ENCODE measurements around the gene SMARCC1.

SMARCC1 gene

GRCh38 chr3:47611576-47611975 lies 170.1 kb downstream of the SMARCC1 start:
- H3K4me3 ChIP-seq (ENCODE audit: low read depth, low read length): no peak overlapping the region
- no peak overlapping the region for H3K27ac ChIP-seq (ENCODE audit: low read depth, low read length)
- H3K4me1 ChIP-seq (ENCODE audit: control insufficient read depth, insufficient read depth, low read length): peaks cover 7% of the 10 kb centered on the region; the same call in 1 of the 2 replicates
- no peaks in the 10 kb centered on the region for H3K27me3 ChIP-seq (ENCODE audit: control insufficient read depth, insufficient read depth, low read length)
- no peaks in the 10 kb centered on the region for H3K9me3 ChIP-seq (ENCODE audit: control insufficient read depth, insufficient read depth, low read length)
- no peak overlapping the region for H3K9ac ChIP-seq (ENCODE audit: low read depth, low read length)
- H3K36me3 ChIP-seq (ENCODE audit: control insufficient read depth, insufficient read depth, low read length): peaks cover 92% of the 10 kb centered on the region

GRCh38 chr3:47610583-47610982 lies 171.1 kb downstream of the SMARCC1 start:
- Histone ChIP-seq H3K9ac (ENCODE audit: low read depth, low read length) (no peak overlapping the region), H3K4me1 (ENCODE audit: control insufficient read depth, insufficient read depth, low read length) (peaks cover 7% of the 10 kb centered on the region; the same call in 1 of the 2 replicates), H3K9me3 (ENCODE audit: control insufficient read depth, insufficient read depth, low read length) (no peaks in the 10 kb centered on the region), H3K27ac (ENCODE audit: low read depth, low read length) (no peak overlapping the region), H3K36me3 (ENCODE audit: control insufficient read depth, insufficient read depth, low read length) (peaks cover 95% of the 10 kb centered on the region), H3K27me3 (ENCODE audit: control insufficient read depth, insufficient read depth, low read length) (no peaks in the 10 kb centered on the region), H3K4me3 (ENCODE audit: low read depth, low read length) (no peak overlapping the region)

GRCh38 chr3:47607335-47607734 lies 174.4 kb downstream of the SMARCC1 start:
- peaks cover 98% of the 10 kb centered on the region for H3K36me3 ChIP-seq (ENCODE audit: control insufficient read depth, insufficient read depth, low read length)

DNA sequence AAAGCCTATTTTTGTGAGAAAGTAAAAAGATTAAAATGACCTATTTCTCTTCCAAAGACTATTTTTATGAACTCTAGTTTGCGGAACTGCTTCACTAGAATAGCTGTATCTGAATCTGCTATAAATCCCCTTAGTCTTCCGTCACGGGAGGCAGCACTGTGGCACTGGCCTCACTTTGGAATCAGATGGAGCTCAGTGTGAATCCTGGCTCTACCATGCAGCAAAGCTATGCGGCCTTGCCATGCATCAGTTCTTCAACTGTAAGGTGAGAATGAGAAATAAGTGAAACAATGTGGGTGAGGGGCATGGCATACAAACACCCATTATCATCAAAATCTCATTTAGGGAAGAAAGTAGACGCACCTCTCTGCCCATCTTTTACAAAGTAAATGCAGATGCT lies 175.5 kb downstream of the SMARCC1 start:
- Histone ChIP-seq H3K27ac (ENCODE audit: low read depth, low read length) (no peak overlapping the region), H3K9me3 (ENCODE audit: control insufficient read depth, insufficient read depth, low read length) (no peaks in the 10 kb centered on the region), H3K36me3 (ENCODE audit: control insufficient read depth, insufficient read depth, low read length) (peaks cover 92% of the 10 kb centered on the region), H3K4me1 (ENCODE audit: control insufficient read depth, insufficient read depth, low read length) (no peaks in the 10 kb centered on the region), H3K4me3 (ENCODE audit: low read depth, low read length) (no peak overlapping the region), H3K9ac (ENCODE audit: low read depth, low read length) (no peak overlapping the region), H3K27me3 (ENCODE audit: control insufficient read depth, insufficient read depth, low read length) (no peaks in the 10 kb centered on the region)

More at GRCh38 chr3:47607335-47607734, 174.4 kb downstream of the SMARCC1 start:
- no peak overlapping the region for H3K4me3 ChIP-seq (ENCODE audit: low read depth, low read length)
- no peak overlapping the region for H3K9ac ChIP-seq (ENCODE audit: low read depth, low read length)
- H3K27me3 ChIP-seq (ENCODE audit: control insufficient read depth, insufficient read depth, low read length): no peaks in the 10 kb centered on the region
- no peak overlapping the region for H3K27ac ChIP-seq (ENCODE audit: low read depth, low read length)
- H3K9me3 ChIP-seq (ENCODE audit: control insufficient read depth, insufficient read depth, low read length): no peaks in the 10 kb centered on the region
- no peaks in the 10 kb centered on the region for H3K4me1 ChIP-seq (ENCODE audit: control insufficient read depth, insufficient read depth, low read length)

DNA sequence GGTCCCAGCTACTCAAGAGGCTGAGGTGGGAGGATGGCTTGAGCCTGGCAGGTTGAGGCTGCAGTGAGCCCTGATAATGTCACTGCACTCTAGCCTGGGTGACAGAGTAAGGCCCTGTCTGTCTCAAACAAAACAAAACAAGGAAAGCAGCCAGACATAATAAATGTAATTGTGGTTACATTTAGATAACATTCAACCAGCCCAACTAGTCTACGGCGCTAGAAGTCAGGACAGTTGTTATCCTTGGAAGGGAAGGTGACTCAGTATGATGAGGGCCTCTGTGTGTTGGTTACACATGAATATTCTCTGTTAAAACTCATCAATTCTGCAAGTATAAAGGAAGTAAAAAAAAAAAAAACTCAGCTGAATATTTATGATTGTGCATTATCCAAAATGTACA lies 176.0 kb downstream of the SMARCC1 start:
- H3K36me3 ChIP-seq (ENCODE audit: control insufficient read depth, insufficient read depth, low read length): peaks cover 91% of the 10 kb centered on the region
- H3K4me3 ChIP-seq (ENCODE audit: low read depth, low read length): no peak overlapping the region
- no peaks in the 10 kb centered on the region for H3K4me1 ChIP-seq (ENCODE audit: control insufficient read depth, insufficient read depth, low read length)
- H3K9me3 ChIP-seq (ENCODE audit: control insufficient read depth, insufficient read depth, low read length): no peaks in the 10 kb centered on the region
- H3K27ac ChIP-seq (ENCODE audit: low read depth, low read length): no peak overlapping the region
- H3K27me3 ChIP-seq (ENCODE audit: control insufficient read depth, insufficient read depth, low read length): no peaks in the 10 kb centered on the region
- H3K9ac ChIP-seq (ENCODE audit: low read depth, low read length): no peak overlapping the region

- Histone ChIP-seq H3K9ac (ENCODE audit: low read depth, low read length) (no peak overlapping the region), H3K9me3 (ENCODE audit: control insufficient read depth, insufficient read depth, low read length) (no peaks in the 10 kb centered on the region), H3K36me3 (ENCODE audit: control insufficient read depth, insufficient read depth, low read length) (peaks cover 92% of the 10 kb centered on the region), H3K4me3 (ENCODE audit: low read depth, low read length) (no peak overlapping the region), H3K27me3 (ENCODE audit: control insufficient read depth, insufficient read depth, low read length) (no peaks in the 10 kb centered on the region), H3K27ac (ENCODE audit: low read depth, low read length) (no peak overlapping the region), H3K4me1 (ENCODE audit: control insufficient read depth, insufficient read depth, low read length) (no peaks in the 10 kb centered on the region)
Measured at GRCh38 chr3:47604145-47604544, 177.5 kb downstream of the SMARCC1 start.

- no peak overlapping the region for H3K4me3 ChIP-seq (ENCODE audit: low read depth, low read length)
- H3K9ac ChIP-seq (ENCODE audit: low read depth, low read length): no peak overlapping the region
- H3K36me3 ChIP-seq (ENCODE audit: control insufficient read depth, insufficient read depth, low read length): peaks cover 93% of the 10 kb centered on the region
- no peaks in the 10 kb centered on the region for H3K4me1 ChIP-seq (ENCODE audit: control insufficient read depth, insufficient read depth, low read length)
- no peaks in the 10 kb centered on the region for H3K9me3 ChIP-seq (ENCODE audit: control insufficient read depth, insufficient read depth, low read length)
- H3K27me3 ChIP-seq (ENCODE audit: control insufficient read depth, insufficient read depth, low read length): no peaks in the 10 kb centered on the region
- no peak overlapping the region for H3K27ac ChIP-seq (ENCODE audit: low read depth, low read length)
Measured at GRCh38 chr3:47603332-47603731, 178.4 kb downstream of the SMARCC1 start.

GRCh38 chr3:47601281-47601680 lies 180.4 kb downstream of the SMARCC1 start:
- H3K9ac ChIP-seq (ENCODE audit: low read depth, low read length): no peak overlapping the region
- peaks cover 84% of the 10 kb centered on the region for H3K36me3 ChIP-seq (ENCODE audit: control insufficient read depth, insufficient read depth, low read length)
- H3K27ac ChIP-seq (ENCODE audit: low read depth, low read length): no peak overlapping the region
- H3K9me3 ChIP-seq (ENCODE audit: control insufficient read depth, insufficient read depth, low read length): no peaks in the 10 kb centered on the region
- no peaks in the 10 kb centered on the region for H3K4me1 ChIP-seq (ENCODE audit: control insufficient read depth, insufficient read depth, low read length)
- no peaks in the 10 kb centered on the region for H3K27me3 ChIP-seq (ENCODE audit: control insufficient read depth, insufficient read depth, low read length)
- H3K4me3 ChIP-seq (ENCODE audit: low read depth, low read length): no peak overlapping the region

- Histone ChIP-seq H3K9ac (ENCODE audit: low read depth, low read length) (no peak overlapping the region), H3K4me3 (ENCODE audit: low read depth, low read length) (no peak overlapping the region), H3K9me3 (ENCODE audit: control insufficient read depth, insufficient read depth, low read length) (no peaks in the 10 kb centered on the region), H3K4me1 (ENCODE audit: control insufficient read depth, insufficient read depth, low read length) (0 out of 2 replicates have a peak, but pooled peaks cover 2% of the 10 kb centered on the region), H3K36me3 (ENCODE audit: control insufficient read depth, insufficient read depth, low read length) (peaks cover 76% of the 10 kb centered on the region), H3K27me3 (ENCODE audit: control insufficient read depth, insufficient read depth, low read length) (no peaks in the 10 kb centered on the region), H3K27ac (ENCODE audit: low read depth, low read length) (peak overlapping the region; percentile 62)
Measured at GRCh38 chr3:47594792-47595191, 186.9 kb downstream of the SMARCC1 start.

DNA sequence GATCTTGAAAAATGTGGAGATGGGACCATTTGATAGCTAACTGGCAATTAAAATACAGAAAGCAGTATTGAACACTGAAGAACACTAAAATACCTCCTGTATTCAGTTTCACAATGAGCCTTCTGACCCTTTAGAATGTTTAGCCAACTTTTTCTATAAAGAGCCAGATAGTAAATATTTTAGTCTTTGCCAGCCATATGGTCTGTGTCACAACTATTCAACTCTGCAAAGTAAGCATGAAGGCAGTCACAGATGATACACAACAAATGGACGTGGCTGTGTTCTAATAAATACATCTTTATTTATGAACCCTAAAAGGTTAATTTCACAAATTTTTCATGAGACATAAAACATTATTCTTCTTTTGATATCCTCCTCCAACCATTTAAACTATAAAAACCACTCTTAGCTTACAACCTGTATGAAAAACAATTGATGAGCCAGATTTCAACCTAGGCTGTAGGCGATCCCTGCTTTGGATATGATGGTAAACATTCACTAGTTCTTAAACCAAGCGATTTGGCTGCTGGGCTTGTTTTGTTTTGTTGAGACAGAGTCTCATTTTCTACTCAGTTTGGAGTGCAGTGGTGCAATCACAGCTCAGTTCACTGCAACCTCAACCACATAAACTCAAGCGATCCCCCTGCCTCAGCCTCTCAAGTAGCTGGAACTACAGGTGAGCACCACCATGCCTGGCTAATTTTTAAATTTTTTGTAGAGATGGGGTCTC lies 189.5 kb downstream of the SMARCC1 start:
- no peak overlapping the region for H3K4me3 ChIP-seq (ENCODE audit: low read depth, low read length)
- no peak overlapping the region for H3K9ac ChIP-seq (ENCODE audit: low read depth, low read length)
- no peak overlapping the region for H3K27ac ChIP-seq (ENCODE audit: low read depth, low read length)
- 0 out of 2 replicates have a peak, but pooled peaks cover 2% of the 10 kb centered on the region for H3K4me1 ChIP-seq (ENCODE audit: control insufficient read depth, insufficient read depth, low read length)
- H3K36me3 ChIP-seq (ENCODE audit: control insufficient read depth, insufficient read depth, low read length): peaks cover 77% of the 10 kb centered on the region
- no peaks in the 10 kb centered on the region for H3K9me3 ChIP-seq (ENCODE audit: control insufficient read depth, insufficient read depth, low read length)
- no peaks in the 10 kb centered on the region for H3K27me3 ChIP-seq (ENCODE audit: control insufficient read depth, insufficient read depth, low read length)

DNA sequence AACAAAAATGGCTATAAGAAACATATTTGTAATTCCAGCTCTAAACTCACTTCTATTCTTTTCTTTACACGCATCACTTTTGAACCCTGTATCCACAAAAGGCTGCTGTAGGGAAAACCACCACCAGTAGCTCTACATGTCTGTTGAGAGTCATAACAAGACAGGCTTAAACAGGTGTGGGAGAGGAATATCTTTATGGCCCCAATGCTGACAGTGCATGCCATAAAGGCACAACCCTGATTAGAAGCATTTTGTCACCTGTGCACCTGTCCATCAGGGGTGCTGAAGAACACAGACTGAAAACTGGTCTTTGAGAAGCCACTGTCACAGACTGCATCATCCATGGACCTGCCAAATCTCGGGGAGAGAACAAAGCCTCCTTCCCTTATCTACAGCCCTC lies 191.5 kb downstream of the SMARCC1 start:
- H3K9ac ChIP-seq (ENCODE audit: low read depth, low read length): no peak overlapping the region
- no peak overlapping the region for H3K4me3 ChIP-seq (ENCODE audit: low read depth, low read length)
- peaks cover 91% of the 10 kb centered on the region for H3K36me3 ChIP-seq (ENCODE audit: control insufficient read depth, insufficient read depth, low read length)
- no peak overlapping the region for H3K27ac ChIP-seq (ENCODE audit: low read depth, low read length)
- 0 out of 2 replicates have a peak, but pooled peaks cover 2% of the 10 kb centered on the region for H3K4me1 ChIP-seq (ENCODE audit: control insufficient read depth, insufficient read depth, low read length)
- no peaks in the 10 kb centered on the region for H3K9me3 ChIP-seq (ENCODE audit: control insufficient read depth, insufficient read depth, low read length)
- no peaks in the 10 kb centered on the region for H3K27me3 ChIP-seq (ENCODE audit: control insufficient read depth, insufficient read depth, low read length)

Measured in HUES48 (cell line).